Mesothelial cell of epicardium (in vitro differentiated cells): ENCODE data around the gene WLS. TPM values are rescaled to one million over a fixed set of nuclear protein-coding genes. Genes with fewer than 3 reads are reported as not detected.
"Not testable (repeated sequence)": the region's sequence is repeated elsewhere in the genome, so short reads cannot be mapped to it uniquely, and the experiment has no call there.

Source experiments
- DNase-seq, 2 experiments: peaks; one replicate each; pipeline ENCODE4 v3.0.0; 2021; ENCODE audit warnings: low spot score in 2 of 2; ENCODE audit not compliant: unreplicated experiment in 2 of 2
- H3K27ac Mint-ChIP-seq: 2 replicates; pipeline ENCODE4 v1.8.0; 2021; ENCODE audit warnings: mixed read lengths
- H3K27me3 Mint-ChIP-seq: 2 replicates; pipeline ENCODE4 v1.8.0; 2021; ENCODE audit warnings: low read depth, mixed read lengths
- H3K36me3 Mint-ChIP-seq: 2 replicates; pipeline ENCODE4 v1.8.0; 2021; ENCODE audit warnings: mixed read lengths
- H3K4me1 Mint-ChIP-seq: 2 replicates; pipeline ENCODE4 v1.8.0; 2021; ENCODE audit warnings: mixed read lengths
- H3K4me3 Mint-ChIP-seq: 2 replicates; pipeline ENCODE4 v1.8.0; 2021; ENCODE audit warnings: mild to moderate bottlenecking, moderate library complexity, mixed read lengths
- H3K9me3 Mint-ChIP-seq: 2 replicates; pipeline ENCODE4 v1.8.0; 2021; ENCODE audit warnings: mixed read lengths
- CTCF ChIP-seq: fragments of 200-600 bp; sonication (generic); IDR thresholded peaks from one replicate; pipeline ENCODE4 v1.5.0; 2021; ENCODE audit warnings: antibody characterized with exemption; ENCODE audit not compliant: unreplicated experiment
- total RNA-seq: library from RNA; stranded (reverse); gene quantifications from 3 replicates; pipeline ENCODE4 v1.2.1, GENCODE V29; 2021

The WLS gene
- total RNA-seq, 1 donor from 2014 or later: 225 TPM

DNA sequence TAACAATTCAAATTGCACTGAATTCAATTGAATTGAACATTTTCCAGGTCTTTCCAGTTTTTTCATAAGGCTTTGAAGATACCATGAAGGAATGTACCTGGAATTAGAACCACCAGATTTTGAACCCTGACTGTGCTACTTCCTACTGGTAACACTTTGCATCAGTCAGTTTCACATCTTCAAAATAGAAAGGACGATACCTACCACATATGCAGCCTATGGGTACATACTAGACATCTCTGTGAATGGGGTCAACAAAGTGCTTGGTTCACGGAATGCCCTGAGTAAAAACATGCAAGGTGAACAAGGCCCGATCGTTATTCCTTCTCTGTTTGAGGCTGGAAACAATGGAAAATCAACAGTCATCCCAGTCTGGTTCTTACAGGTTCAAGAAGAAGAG lies 41.2 kb upstream of the WLS start:
- Mint-ChIP-seq H3K4me1 (no peaks in the 10 kb centered on the region), H3K36me3 (no peaks in the 10 kb centered on the region), H3K9me3 (peaks cover 11% of the 10 kb centered on the region), H3K4me3 (no peak overlapping the region), H3K27me3 (no peaks in the 10 kb centered on the region), H3K27ac (no peak overlapping the region)
- TF ChIP-seq CTCF: no peak
- no peak for DNase-seq

DNA sequence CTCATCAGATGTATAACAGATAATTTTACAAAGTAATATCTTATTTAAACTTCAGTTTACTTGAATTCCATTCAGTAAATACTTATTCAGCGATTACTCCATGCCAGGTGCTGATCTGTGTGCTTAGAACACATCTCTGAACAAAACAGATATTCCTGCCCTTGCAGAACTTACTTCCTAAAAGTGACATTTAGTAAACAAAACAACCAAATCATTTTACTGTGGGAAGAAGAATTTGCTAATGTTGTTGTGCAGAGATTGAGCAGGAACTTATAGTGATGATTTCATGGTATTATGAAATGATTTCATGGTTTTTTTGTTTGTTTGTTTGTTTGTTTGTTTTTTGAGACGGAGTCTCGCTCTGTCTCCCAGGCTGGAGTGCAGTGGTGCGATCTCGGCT lies 39.3 kb upstream of the WLS start:
- H3K4me3 Mint-ChIP-seq: no peak overlapping the region
- TF ChIP-seq CTCF: no peak

GRCh38 chr1:68270951-68271350 lies 38.6 kb upstream of the WLS start:
- no peaks in the 10 kb centered on the region for H3K36me3 Mint-ChIP-seq
- no peaks in the 10 kb centered on the region for H3K27me3 Mint-ChIP-seq
- no peak for TF ChIP-seq CTCF
- no peak for DNase-seq
- no peak overlapping the region for H3K4me3 Mint-ChIP-seq
- peaks cover 11% of the 10 kb centered on the region for H3K9me3 Mint-ChIP-seq
- H3K4me1 Mint-ChIP-seq: no peaks in the 10 kb centered on the region
- H3K27ac Mint-ChIP-seq: no peak overlapping the region

More for the DNA sequence above, 39.3 kb upstream of the WLS start:
- H3K4me1 Mint-ChIP-seq: no peaks in the 10 kb centered on the region
- no peaks in the 10 kb centered on the region for H3K36me3 Mint-ChIP-seq
- H3K9me3 Mint-ChIP-seq: peaks cover 11% of the 10 kb centered on the region
- H3K27ac Mint-ChIP-seq: no peak overlapping the region
- no peaks in the 10 kb centered on the region for H3K27me3 Mint-ChIP-seq
- no peak for DNase-seq

DNA sequence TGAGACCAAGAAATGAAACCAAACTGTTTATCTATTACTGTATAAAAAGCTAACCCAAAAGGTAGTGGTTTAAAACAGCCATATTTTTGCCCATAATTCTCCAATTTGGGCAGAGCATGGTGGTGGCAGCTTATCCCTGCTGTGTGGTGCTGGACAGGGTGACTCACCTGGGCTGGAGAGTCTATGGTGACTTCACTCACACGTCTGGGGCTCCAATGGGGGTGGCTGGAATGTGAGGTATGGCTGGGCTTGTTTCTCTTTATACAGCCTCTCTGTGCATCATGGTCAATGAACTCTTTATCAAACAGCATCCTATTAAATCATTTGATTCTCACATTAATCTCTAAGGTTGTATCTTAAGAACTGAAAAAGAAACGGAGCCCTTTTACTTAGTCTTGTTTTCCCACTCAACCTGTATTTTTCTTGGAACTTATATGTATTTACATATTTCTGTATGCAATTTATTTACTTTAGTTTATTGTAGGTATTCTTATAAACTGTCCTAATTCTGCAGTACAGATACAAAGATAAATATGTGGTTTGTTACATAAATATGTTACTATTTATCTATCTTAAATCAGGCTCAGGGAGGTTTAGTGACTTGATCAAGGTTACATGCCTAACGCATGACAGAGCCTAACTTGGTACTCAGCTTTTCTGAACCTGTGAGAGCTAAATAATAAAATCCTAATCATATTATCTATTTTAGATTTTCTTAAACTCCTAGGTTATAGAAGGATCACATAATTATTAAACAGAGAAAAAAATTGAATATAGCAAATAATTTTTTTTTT lies 37.5 kb upstream of the WLS start:
- no peak for TF ChIP-seq CTCF
- no peak for DNase-seq
- Mint-ChIP-seq H3K4me1 (no peaks in the 10 kb centered on the region), H3K9me3 (peaks cover 11% of the 10 kb centered on the region), H3K36me3 (no peaks in the 10 kb centered on the region), H3K4me3 (no peak overlapping the region), H3K27ac (no peak overlapping the region), H3K27me3 (no peaks in the 10 kb centered on the region)

DNA sequence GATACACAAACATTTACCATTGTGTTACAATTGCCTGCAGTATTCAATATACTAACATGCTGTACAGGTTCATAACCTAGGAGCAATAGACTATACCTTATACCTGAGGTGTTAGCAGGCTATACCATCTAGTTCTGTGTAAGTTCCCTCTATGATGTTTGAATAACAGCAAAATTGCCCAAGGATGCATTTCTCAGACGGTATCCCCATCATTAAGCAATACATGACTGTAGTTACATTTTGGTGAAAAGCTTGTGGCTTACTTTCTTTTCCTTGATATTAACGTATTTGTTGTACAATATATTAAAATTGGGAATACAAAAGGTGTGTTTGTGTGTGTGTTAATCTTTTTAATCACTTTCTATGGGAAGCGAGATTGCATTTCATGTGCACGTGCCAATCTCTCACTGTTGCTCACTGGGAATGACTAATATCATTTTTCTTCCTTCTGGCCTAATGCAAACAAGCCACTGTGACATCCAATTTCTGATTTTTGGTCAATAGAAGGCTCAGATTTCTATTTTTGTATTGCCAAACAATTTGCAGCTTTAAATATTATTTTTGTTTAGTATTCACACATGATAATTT lies 36.7 kb upstream of the WLS start:
- Mint-ChIP-seq H3K4me3 (no peak overlapping the region), H3K4me1 (no peaks in the 10 kb centered on the region), H3K27me3 (no peaks in the 10 kb centered on the region), H3K27ac (no peak overlapping the region), H3K36me3 (no peaks in the 10 kb centered on the region), H3K9me3 (peaks cover 11% of the 10 kb centered on the region)
- no peak for TF ChIP-seq CTCF
- no peak for DNase-seq

GRCh38 chr1:68256824-68257223 lies 24.5 kb upstream of the WLS start:
- H3K4me3 Mint-ChIP-seq, H3K27ac Mint-ChIP-seq, DNase-seq, H3K4me1 Mint-ChIP-seq, H3K27me3 Mint-ChIP-seq, H3K9me3 Mint-ChIP-seq, H3K36me3 Mint-ChIP-seq: not testable (repeated sequence)
